Measurements from ENCODE around the gene BCHE. TPM values are rescaled to one million over a fixed set of nuclear protein-coding genes. Genes with fewer than 3 reads are reported as not detected.

The BCHE gene
- 0.19 TPM for polyA plus RNA-seq (2012; ENCODE audit: missing spikeins)

DNA sequence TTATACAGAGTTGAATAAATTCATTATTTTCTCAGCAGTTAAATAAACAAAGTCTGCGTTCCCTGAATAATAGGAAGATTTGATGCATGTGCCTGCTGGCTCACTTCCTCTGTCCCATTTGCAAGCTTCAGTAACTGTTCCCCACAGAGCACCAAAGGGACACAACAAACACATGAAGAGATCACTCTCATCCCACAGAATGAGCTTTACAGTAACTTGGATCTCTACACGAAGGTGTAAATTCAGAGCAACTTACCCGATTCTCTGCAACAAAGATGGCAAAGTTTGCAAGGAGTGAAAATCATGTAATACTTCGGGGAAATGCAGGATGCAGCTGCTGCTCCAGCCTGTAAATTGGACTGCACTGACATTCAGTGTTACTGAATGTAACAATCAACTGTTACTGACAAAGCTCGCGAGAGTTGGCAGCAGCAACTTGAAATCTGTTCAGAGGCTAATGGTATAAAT is at the start of gene BCHE:
Gene BCHE (minus strand): TSS at position 366 of the 468 bp plus-strand sequence. CDS start 6,390 bp downstream, outside the sequence.
- TF ChIP-seq TAF1 (IDR thresholded peaks at IDR 0.05; ENCODE audit: borderline replicate concordance, low read depth, low read length), result no peak
- TF ChIP-seq POLR2AphosphoS5 (IDR thresholded peaks at IDR 0.05; ENCODE audit: low read depth, low read length), result no peak
- no peak for TF ChIP-seq POLR2A (IDR thresholded peaks at IDR 0.05; ENCODE audit: low read depth, low read length)
- no peak for DNase-seq (ENCODE audit: insufficient read length)
- peak; percentile 71 for FAIRE-seq

- TF ChIP-seq POLR2AphosphoS5 (IDR thresholded peaks at IDR 0.05; ENCODE audit: low read depth, low read length) (no peak), TAF1 (IDR thresholded peaks at IDR 0.05; ENCODE audit: borderline replicate concordance, low read depth, low read length) (no peak), POLR2A (IDR thresholded peaks at IDR 0.05; ENCODE audit: low read depth, low read length) (no peak)
- peak; percentile 21 for FAIRE-seq
- DNase-seq (ENCODE audit: insufficient read length), result no peak
Measured at GRCh38 chr3:165885558-165886270, 48.5 kb upstream of the BCHE start.

GRCh38 chr3:165884518-165884917 is 47.3 kb upstream of the BCHE start:
- no peak for DNase-seq (ENCODE audit: insufficient read length)
- TF ChIP-seq POLR2A (IDR thresholded peaks at IDR 0.05; ENCODE audit: low read depth, low read length) (no peak), TAF1 (IDR thresholded peaks at IDR 0.05; ENCODE audit: borderline replicate concordance, low read depth, low read length) (no peak), POLR2AphosphoS5 (IDR thresholded peaks at IDR 0.05; ENCODE audit: low read depth, low read length) (no peak)
- no peak for FAIRE-seq

- TF ChIP-seq POLR2AphosphoS5 (IDR thresholded peaks at IDR 0.05; ENCODE audit: low read depth, low read length) (no peak), POLR2A (IDR thresholded peaks at IDR 0.05; ENCODE audit: low read depth, low read length) (no peak), TAF1 (IDR thresholded peaks at IDR 0.05; ENCODE audit: borderline replicate concordance, low read depth, low read length) (no peak)
- peak; percentile 24 for FAIRE-seq
- no peak for DNase-seq (ENCODE audit: insufficient read length)
Measured at GRCh38 chr3:165883863-165884478, 46.7 kb upstream of the BCHE start.

- FAIRE-seq (no peak), DNase-seq (ENCODE audit: insufficient read length) (no peak)
- TF ChIP-seq TAF1 (IDR thresholded peaks at IDR 0.05; ENCODE audit: borderline replicate concordance, low read depth, low read length), result no peak
- TF ChIP-seq POLR2AphosphoS5 (IDR thresholded peaks at IDR 0.05; ENCODE audit: low read depth, low read length), result no peak
- TF ChIP-seq POLR2A (IDR thresholded peaks at IDR 0.05; ENCODE audit: low read depth, low read length), result no peak
Measured at GRCh38 chr3:165883117-165883516, 45.9 kb upstream of the BCHE start.

GRCh38 chr3:165875644-165876043 is 38.4 kb upstream of the BCHE start:
- DNase-seq (ENCODE audit: insufficient read length) (no peak), FAIRE-seq (no peak)
- no peak for TF ChIP-seq TAF1 (IDR thresholded peaks at IDR 0.05; ENCODE audit: borderline replicate concordance, low read depth, low read length)
- TF ChIP-seq POLR2AphosphoS5 (IDR thresholded peaks at IDR 0.05; ENCODE audit: low read depth, low read length), result no peak
- no peak for TF ChIP-seq POLR2A (IDR thresholded peaks at IDR 0.05; ENCODE audit: low read depth, low read length)

DNA sequence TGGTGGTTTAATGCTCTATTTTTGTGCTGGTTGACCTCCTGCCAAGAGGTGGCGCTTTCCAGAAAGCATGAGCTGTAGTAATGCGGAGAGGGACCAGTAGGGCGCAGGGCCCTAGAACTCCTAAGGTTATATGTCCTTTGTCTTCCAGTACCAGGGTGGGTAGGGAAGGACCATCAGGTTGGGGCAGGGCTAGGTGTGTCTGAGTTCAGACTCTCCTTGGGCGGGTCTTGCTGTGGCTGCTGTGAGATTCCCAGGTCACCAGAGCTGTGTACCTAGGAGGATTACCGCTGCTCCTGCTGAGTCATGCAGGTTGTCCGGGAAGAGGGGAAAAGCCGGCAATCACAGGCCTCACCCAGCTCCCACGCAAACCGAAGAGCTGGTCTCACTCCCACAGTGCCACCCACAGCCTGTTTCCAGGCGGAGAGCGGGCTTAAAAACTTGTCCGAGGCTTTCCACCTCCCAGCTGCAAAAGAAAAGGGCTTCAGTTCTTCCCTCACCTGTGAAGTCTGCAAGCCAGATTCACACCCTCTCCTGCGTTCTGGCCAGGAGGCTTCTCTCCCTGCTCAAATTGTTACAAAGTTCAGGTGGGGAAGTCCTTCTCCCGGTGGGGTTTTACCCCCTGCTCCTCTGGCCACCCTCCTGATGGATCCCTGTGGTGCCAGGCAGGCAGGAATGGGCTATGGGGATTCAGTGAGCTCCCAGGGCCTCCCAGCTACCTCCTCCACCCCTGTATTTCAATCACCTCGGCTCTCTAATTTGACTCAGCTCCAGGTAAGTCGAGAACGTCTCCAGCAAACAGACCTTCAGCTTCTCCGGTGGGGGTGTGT is 37.7 kb upstream of the BCHE start:
- FAIRE-seq (no peak), DNase-seq (ENCODE audit: insufficient read length) (no peak)
- no peak for TF ChIP-seq TAF1 (IDR thresholded peaks at IDR 0.05; ENCODE audit: borderline replicate concordance, low read depth, low read length)
- TF ChIP-seq POLR2A (IDR thresholded peaks at IDR 0.05; ENCODE audit: low read depth, low read length), result no peak
- TF ChIP-seq POLR2AphosphoS5 (IDR thresholded peaks at IDR 0.05; ENCODE audit: low read depth, low read length), result no peak

- FAIRE-seq (no peak), DNase-seq (ENCODE audit: insufficient read length) (no peak)
- TF ChIP-seq POLR2AphosphoS5 (IDR thresholded peaks at IDR 0.05; ENCODE audit: low read depth, low read length) (no peak), POLR2A (IDR thresholded peaks at IDR 0.05; ENCODE audit: low read depth, low read length) (no peak), TAF1 (IDR thresholded peaks at IDR 0.05; ENCODE audit: borderline replicate concordance, low read depth, low read length) (no peak)
Measured at GRCh38 chr3:165868088-165868487, 30.9 kb upstream of the BCHE start.

GRCh38 chr3:165859061-165859460 is 21.8 kb upstream of the BCHE start:
- no peak for TF ChIP-seq POLR2AphosphoS5 (IDR thresholded peaks at IDR 0.05; ENCODE audit: low read depth, low read length)
- no peak for TF ChIP-seq POLR2A (IDR thresholded peaks at IDR 0.05; ENCODE audit: low read depth, low read length)
- TF ChIP-seq TAF1 (IDR thresholded peaks at IDR 0.05; ENCODE audit: borderline replicate concordance, low read depth, low read length), result no peak
- FAIRE-seq, result no peak
- DNase-seq (ENCODE audit: insufficient read length), result no peak

DNA sequence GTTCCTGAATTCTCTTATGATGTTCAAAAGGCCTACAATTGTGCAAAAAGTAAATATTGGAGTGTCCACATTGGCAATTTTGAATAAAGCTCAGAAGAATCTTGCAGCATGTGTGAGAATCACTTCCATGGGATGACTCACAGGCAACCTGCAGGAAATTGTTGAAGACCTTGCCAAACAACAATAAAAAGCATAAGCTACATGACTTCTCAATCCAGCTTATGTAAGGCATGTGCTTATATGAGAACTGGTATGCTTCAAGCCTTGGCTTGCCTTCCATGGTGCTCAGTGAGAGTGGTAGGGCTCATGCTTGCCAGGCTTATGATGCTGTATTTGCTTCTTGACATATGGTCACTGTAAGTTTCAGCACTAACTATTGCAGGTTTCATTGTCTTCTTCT is 18.4 kb upstream of the BCHE start:
- TF ChIP-seq POLR2AphosphoS5 (IDR thresholded peaks at IDR 0.05; ENCODE audit: low read depth, low read length), result no peak
- no peak for TF ChIP-seq POLR2A (IDR thresholded peaks at IDR 0.05; ENCODE audit: low read depth, low read length)
- no peak for TF ChIP-seq TAF1 (IDR thresholded peaks at IDR 0.05; ENCODE audit: borderline replicate concordance, low read depth, low read length)
- no peak for DNase-seq (ENCODE audit: insufficient read length)
- no peak for FAIRE-seq

DNA sequence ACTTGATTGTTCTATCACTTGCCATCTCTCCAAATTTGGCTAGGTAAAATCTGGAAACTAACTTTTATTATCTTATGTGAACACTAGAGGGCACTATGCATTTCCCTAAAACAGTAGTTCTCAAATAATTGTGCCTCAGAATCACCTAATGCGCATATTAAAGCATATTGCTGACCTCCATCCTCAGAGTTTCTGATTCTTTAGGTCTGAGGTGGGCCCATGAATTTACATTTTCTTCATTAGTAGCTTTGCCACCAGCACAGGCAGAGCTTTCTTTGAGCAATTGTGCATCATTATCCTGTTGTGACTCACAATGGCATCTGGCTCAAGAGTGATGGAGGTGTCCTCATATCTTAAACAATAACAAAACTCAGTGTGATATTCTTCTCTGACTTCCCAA is 17.5 kb upstream of the BCHE start:
- DNase-seq (ENCODE audit: insufficient read length), result no peak
- TF ChIP-seq TAF1 (IDR thresholded peaks at IDR 0.05; ENCODE audit: borderline replicate concordance, low read depth, low read length), result no peak
- peak; percentile 78 for FAIRE-seq
